Left lung (tissue), 10 donors: ENCODE measurements around the gene ANG. TPM values are rescaled to one million over a fixed set of nuclear protein-coding genes. Genes with fewer than 3 reads are reported as not detected.
"Not testable (repeated sequence)": the region's sequence is repeated elsewhere in the genome, so short reads cannot be mapped to it uniquely, and the experiment has no call there.

Experiments
- ATAC-seq: fragments of 200-7000 bp; cut with Tn5 transposase; one replicate; pipeline ENCODE4 v1.9.1; 2020; ENCODE audit warnings: moderate library complexity
- DNase-seq, 4 donors: peaks; one replicate each; pipeline ENCODE4 v3.0.0-alpha.2; 2013 to 2020
- H3K27ac ChIP-seq, 2 donors: fragments of 200-600 bp; sonication (generic) in 1 of 2; one replicate each; pipeline versions ENCODE4 v1.5.0 to v1.8.0; 2020 to 2021
- H3K27me3 ChIP-seq, 2 donors: fragments of 200-600 bp; sonication (generic) in 1 of 2; one replicate each; pipeline versions ENCODE4 v1.5.0 to v1.8.0; 2020 to 2021
- H3K36me3 ChIP-seq, 2 donors: fragments of 200-600 bp; sonication (generic) in 1 of 2; one replicate each; pipeline versions ENCODE4 v1.5.0 to v1.8.0; 2020 to 2021
- H3K4me1 ChIP-seq, 2 donors: fragments of 200-600 bp; one replicate each; pipeline ENCODE4 v1.8.0; 2021
- H3K4me3 ChIP-seq, 2 donors: fragments of 200-600 bp; sonication (generic) in 1 of 2; one replicate each; pipeline versions ENCODE4 v1.5.0 to v1.8.0; 2020 to 2021; ENCODE audit warnings: mild to moderate bottlenecking in 1 of 2
- H3K9me3 ChIP-seq, 2 donors: fragments of 200-600 bp; sonication (generic) in 1 of 2; one replicate each; pipeline versions ENCODE4 v1.5.0 to v1.8.0; 2020 to 2021
- CTCF ChIP-seq, 2 donors: fragments of 200-600 bp; sonication (generic) in 1 of 2; IDR thresholded peaks; one replicate each; pipeline versions ENCODE4 v1.5.0 to v1.8.0; 2021; ENCODE audit warnings: antibody characterized with exemption in 2 of 2
- intact Hi-C, 2 donors: fragments of 100-400 bp; cut with DNase I; formaldehyde crosslinking; loops; one replicate each; pipeline versions ENCODE4 v1.11.2 to v1.14.2; 2022
- polyA plus RNA-seq, 6 donors: library from polyadenylated mRNA; unstranded; fragments of 120-200 nt; gene quantifications; one replicate each; pipeline ENCODE4 v1.2.1, GENCODE V29; 2013; ENCODE audit not compliant: insufficient read length in 6 of 6
- total RNA-seq, 2 donors: library from RNA; stranded (reverse); fragmentation: NEBNext Ultra II Directional; extraction: Animal tissue kit (Norgen Biotek cat#: 25700); gene quantifications; one replicate each; pipeline ENCODE4 v1.2.1, GENCODE V29; 2021
- donor health status: DM: no; HTN: yes; CAD: no.
- donor health status: DM: no; HTN: no; CAD: no.

ANG gene
- total and polyA plus RNA-seq, 8 donors: 6.6 to 11.0 (median 9.1) TPM

GRCh38 chr14:20662968-20663732 is 25.4 kb upstream of the ANG start:
- Histone ChIP-seq H3K27me3 (peaks cover 6 to 72% of the 10 kb centered on the region in 2 donors), H3K4me3 (peak overlapping the region; percentile 11 to 27), H3K9me3 (no peaks in the 10 kb centered on the region), H3K27ac (no peak overlapping the region), H3K36me3 (no peaks in the 10 kb centered on the region), H3K4me1 (peaks cover 6 to 13% of the 10 kb centered on the region in 2 donors)
- peak in 1 of 2 donors; percentile 53 for TF ChIP-seq CTCF (IDR thresholded peaks at IDR 0.05)
- peak; percentile 92 for ATAC-seq
- intact Hi-C loops: no loop called here
- DNase-seq: peak in 3 of 4 donors; percentile 58 to 84 (median 75)

DNA sequence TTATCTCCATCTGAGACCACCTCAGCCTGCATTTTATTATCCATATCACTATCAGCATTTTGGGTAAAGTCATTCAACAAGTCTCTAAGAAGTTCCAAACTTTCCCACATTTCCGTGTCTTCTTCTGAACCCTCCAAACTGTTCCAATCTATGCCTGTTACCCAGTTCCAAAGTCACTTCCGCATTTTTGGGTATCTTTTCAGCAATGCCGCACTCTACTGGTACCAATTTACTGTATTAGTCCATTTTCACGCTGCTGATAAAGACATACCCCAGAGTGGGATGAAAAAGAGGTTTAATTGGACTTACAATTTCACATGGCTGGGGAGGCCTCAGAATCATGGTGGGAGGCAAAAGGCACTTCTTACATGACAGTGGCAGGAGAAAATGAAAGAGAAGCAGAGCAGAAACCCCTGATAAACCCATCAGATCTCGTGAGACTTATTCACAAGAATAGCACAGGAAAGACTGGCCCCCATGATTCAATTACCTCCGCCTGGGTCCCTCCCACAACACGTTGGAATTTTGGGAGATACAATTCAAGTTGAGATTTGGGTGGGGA is 22.1 kb upstream of the ANG start:
- not testable (repeated sequence) for ATAC-seq

GRCh38 chr14:20667957-20668356 is 20.6 kb upstream of the ANG start:
- Histone ChIP-seq H3K4me1 (peaks cover 6 to 10% of the 10 kb centered on the region in 2 donors), H3K36me3 (no peaks in the 10 kb centered on the region), H3K4me3 (no peak overlapping the region), H3K27ac (no peak overlapping the region), H3K27me3 (peaks cover 0 to 25% of the 10 kb centered on the region in 2 donors), H3K9me3 (no peaks in the 10 kb centered on the region)
- ATAC-seq (no peak), DNase-seq (no peak)
- intact Hi-C loops: no loop called here
- no peak for TF ChIP-seq CTCF (IDR thresholded peaks at IDR 0.05)

More for the DNA sequence above, 22.1 kb upstream of the ANG start:
- H3K4me3 ChIP-seq, intact Hi-C loops, H3K27ac ChIP-seq, H3K9me3 ChIP-seq, DNase-seq, H3K36me3 ChIP-seq: not testable (repeated sequence)
- Histone ChIP-seq H3K27me3 (peaks cover 0 to 38% of the 10 kb centered on the region in 2 donors), H3K4me1 (peaks cover 6 to 13% of the 10 kb centered on the region in 2 donors)

DNA sequence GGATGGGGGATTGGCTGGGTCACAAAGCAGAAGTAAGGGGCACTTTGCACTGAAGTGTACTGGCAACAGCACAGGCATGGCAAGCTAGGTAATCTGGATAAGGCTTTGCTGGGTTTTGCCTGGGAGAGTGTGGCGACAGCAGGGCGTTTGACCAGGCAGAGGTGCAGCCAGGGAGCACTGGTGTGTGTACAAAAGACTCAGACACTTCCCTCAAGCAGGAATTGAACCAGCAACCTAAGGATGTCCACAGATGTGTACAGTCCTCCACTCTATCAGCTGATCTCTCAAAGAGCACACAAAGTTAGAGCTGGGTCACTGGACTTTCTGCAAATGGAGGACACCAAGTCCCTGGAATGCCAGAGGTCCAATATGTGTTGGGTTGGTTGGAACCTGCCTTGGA is 19.6 kb upstream of the ANG start:
- H3K4me3 ChIP-seq: no peak overlapping the region
- H3K9me3 ChIP-seq: no peaks in the 10 kb centered on the region
- no peaks in the 10 kb centered on the region for H3K36me3 ChIP-seq
- peaks cover 0 to 25% of the 10 kb centered on the region in 2 donors for H3K27me3 ChIP-seq
- peaks cover 0 to under 1% of the 10 kb centered on the region in 2 donors for H3K4me1 ChIP-seq
- H3K27ac ChIP-seq: no peak overlapping the region
- intact Hi-C loops: no loop called here
- DNase-seq: no peak
- no peak for ATAC-seq
- TF ChIP-seq CTCF (IDR thresholded peaks at IDR 0.05): no peak

- intact Hi-C loops: no loop called here
- Histone ChIP-seq H3K4me1 (no peaks in the 10 kb centered on the region), H3K4me3 (no peak overlapping the region), H3K27me3 (peaks cover 0 to 26% of the 10 kb centered on the region in 2 donors), H3K9me3 (no peaks in the 10 kb centered on the region), H3K27ac (no peak overlapping the region), H3K36me3 (no peaks in the 10 kb centered on the region)
- TF ChIP-seq CTCF (IDR thresholded peaks at IDR 0.05): no peak
- no peak for ATAC-seq
- no peak for DNase-seq
Observed at GRCh38 chr14:20671597-20672283, 16.8 kb upstream of the ANG start.
